ENCODE data around the gene KLHL24. TPM values are rescaled to one million over a fixed set of nuclear protein-coding genes. Genes with fewer than 3 reads are reported as not detected.
"Not testable (repeated sequence)": the region's sequence is repeated elsewhere in the genome, so short reads cannot be mapped to it uniquely, and the experiment has no call there.

Gene KLHL24
- total RNA-seq, 1 experiment from 2014 or later, result 17.7 TPM

DNA sequence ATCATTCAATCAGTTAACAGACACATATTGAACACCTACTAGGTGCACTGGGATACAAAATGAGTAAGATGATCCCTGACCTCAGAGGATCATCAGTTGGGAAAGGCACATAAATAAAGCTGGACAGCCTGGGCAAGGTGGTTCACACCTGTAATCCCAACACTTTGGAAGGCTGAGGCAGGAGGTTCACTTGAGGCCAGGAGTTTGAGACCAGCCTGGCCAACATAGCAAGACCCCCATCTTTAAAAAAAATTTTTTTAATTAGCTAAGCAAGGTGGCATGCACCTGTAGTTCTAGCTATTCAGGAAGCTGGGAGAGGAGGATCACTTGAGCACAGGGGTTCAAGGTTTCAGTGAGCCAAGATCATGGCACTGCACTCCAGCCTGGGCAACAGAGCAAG lies 3.7 kb upstream of the KLHL24 start:
- TF ChIP-seq, protein P1, sequence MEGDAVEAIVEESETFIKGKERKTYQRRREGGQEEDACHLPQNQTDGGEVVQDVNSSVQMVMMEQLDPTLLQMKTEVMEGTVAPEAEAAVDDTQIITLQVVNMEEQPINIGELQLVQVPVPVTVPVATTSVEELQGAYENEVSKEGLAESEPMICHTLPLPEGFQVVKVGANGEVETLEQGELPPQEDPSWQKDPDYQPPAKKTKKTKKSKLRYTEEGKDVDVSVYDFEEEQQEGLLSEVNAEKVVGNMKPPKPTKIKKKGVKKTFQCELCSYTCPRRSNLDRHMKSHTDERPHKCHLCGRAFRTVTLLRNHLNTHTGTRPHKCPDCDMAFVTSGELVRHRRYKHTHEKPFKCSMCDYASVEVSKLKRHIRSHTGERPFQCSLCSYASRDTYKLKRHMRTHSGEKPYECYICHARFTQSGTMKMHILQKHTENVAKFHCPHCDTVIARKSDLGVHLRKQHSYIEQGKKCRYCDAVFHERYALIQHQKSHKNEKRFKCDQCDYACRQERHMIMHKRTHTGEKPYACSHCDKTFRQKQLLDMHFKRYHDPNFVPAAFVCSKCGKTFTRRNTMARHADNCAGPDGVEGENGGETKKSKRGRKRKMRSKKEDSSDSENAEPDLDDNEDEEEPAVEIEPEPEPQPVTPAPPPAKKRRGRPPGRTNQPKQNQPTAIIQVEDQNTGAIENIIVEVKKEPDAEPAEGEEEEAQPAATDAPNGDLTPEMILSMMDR (conservative IDR thresholded peaks at IDR 0.05), result no peak
- H3K36me3 Mint-ChIP-seq (ENCODE audit: insufficient read depth in 1 of 3, low read depth in 3 of 3), result no peaks in the 10 kb centered on the region; a peak in 1 of 7 replicates

DNA sequence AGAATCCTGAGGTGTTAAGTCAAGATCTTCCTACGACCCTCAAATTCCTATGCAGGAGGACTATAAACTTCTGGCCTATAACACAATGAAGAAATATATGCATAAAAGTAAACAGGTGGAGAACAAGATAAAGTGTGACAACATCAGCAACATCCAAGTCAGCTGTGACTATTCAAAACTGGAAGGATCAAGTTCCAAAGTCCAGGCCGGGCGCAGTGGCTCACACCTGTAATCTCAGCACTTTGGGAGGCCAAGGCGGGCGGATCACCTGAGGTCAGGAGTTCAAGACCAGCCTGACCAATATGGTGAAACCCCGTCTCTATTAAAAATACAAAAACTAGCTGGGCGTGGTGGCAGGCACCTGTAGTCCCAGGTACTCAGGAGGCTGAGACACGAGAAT lies 2.7 kb upstream of the KLHL24 start:
- H3K9me3 Mint-ChIP-seq; H3K79me2 ChIP-seq (ENCODE audit: insufficient read depth, low read length); H4K5ac ChIP-seq (ENCODE audit: insufficient read length, low read depth, low read length); H4K8ac ChIP-seq (replicated peaks; ENCODE audit: insufficient read length, low read depth, low read length); H2BK20ac ChIP-seq (ENCODE audit: low read depth, low read length, poor library complexity, severe bottlenecking); H3K9me3 ChIP-seq (ENCODE audit: control insufficient read depth, low read depth, low read length); H2BK12ac ChIP-seq (ENCODE audit: insufficient read length, low read depth, low read length); H3K4me3 Mint-ChIP-seq; H2AFZ ChIP-seq (ENCODE audit: low read length); H3K4me1 ChIP-seq (ENCODE audit: insufficient read depth, low read length); H2BK5ac ChIP-seq (ENCODE audit: insufficient read length, low read length); H3K79me1 ChIP-seq (ENCODE audit: insufficient read depth, low read depth, low read length, poor library complexity, severe bottlenecking); H2AK5ac ChIP-seq (ENCODE audit: insufficient read length, low read length); H3K27ac ChIP-seq (ENCODE audit: insufficient read length, low read depth, low read length); H4K20me1 ChIP-seq (ENCODE audit: control insufficient read depth, insufficient read depth, insufficient read length); H3K18ac ChIP-seq (ENCODE audit: insufficient read length, low read depth, low read length); H3T11ph ChIP-seq (ENCODE audit: low read length); H4K91ac ChIP-seq (ENCODE audit: insufficient read length, low read depth, low read length); H3K27me3 ChIP-seq (ENCODE audit: insufficient read depth, low read length); H3K56ac ChIP-seq (ENCODE audit: insufficient read length, low read depth, low read length); H2BK120ac ChIP-seq (ENCODE audit: low read depth, low read length, poor library complexity, severe bottlenecking); H2BK15ac ChIP-seq (ENCODE audit: low read depth, low read length); H3K4ac ChIP-seq (ENCODE audit: low read depth, low read length); H3K23ac ChIP-seq (ENCODE audit: insufficient read length, low read depth, low read length); H3K27me3 Mint-ChIP-seq (ENCODE audit: low read depth); H3K4me2 ChIP-seq (ENCODE audit: insufficient read depth, insufficient read length, low read length); H3K14ac ChIP-seq (ENCODE audit: insufficient read depth, low read length); H3K9ac ChIP-seq (ENCODE audit: extremely low read depth, insufficient read length, low read length); DNase-seq; H3K27ac Mint-ChIP-seq; H3K36me3 Mint-ChIP-seq (ENCODE audit: insufficient read depth in 1 of 3, low read depth in 3 of 3); H3K23me2 ChIP-seq (ENCODE audit: insufficient read length, low read depth, low read length, poor library complexity, severe bottlenecking): not testable (repeated sequence)
- peaks cover 8 to 11% of the 10 kb centered on the region in 2 experiments; a peak in 3 of 4 replicates for H3K4me1 Mint-ChIP-seq
- no CpG with 5 or more reads among the region's 8 CpGs for WGBS (ENCODE audit: extremely low coverage, insufficient read length, low lambda C conversion rate)

More for the DNA sequence above, 3.7 kb upstream of the KLHL24 start:
- no peak overlapping the region for H3T11ph ChIP-seq (ENCODE audit: low read length)
- no peak overlapping the region for H3K4ac ChIP-seq (ENCODE audit: low read depth, low read length)
- no peaks in the 10 kb centered on the region; the same call in 1 of the 2 replicates for H3K27me3 Mint-ChIP-seq (ENCODE audit: low read depth)
- H2AFZ ChIP-seq (ENCODE audit: low read length), result no peak overlapping the region
- no peak overlapping the region; a peak in 1 of 5 replicates for H3K4me3 Mint-ChIP-seq
- H3K56ac ChIP-seq (ENCODE audit: insufficient read length, low read depth, low read length), result no peak overlapping the region
- H2BK120ac ChIP-seq (ENCODE audit: low read depth, low read length, poor library complexity, severe bottlenecking), result no peak overlapping the region
- no peak overlapping the region for H4K91ac ChIP-seq (ENCODE audit: insufficient read length, low read depth, low read length)
- no peaks in the 10 kb centered on the region for H4K20me1 ChIP-seq (ENCODE audit: control insufficient read depth, insufficient read depth, insufficient read length)
- H3K9ac ChIP-seq (ENCODE audit: extremely low read depth, insufficient read length, low read length), result no peak overlapping the region
- no peak overlapping the region for H2BK5ac ChIP-seq (ENCODE audit: insufficient read length, low read length)
- no peaks in the 10 kb centered on the region for H3K79me2 ChIP-seq (ENCODE audit: insufficient read depth, low read length)
- H4K5ac ChIP-seq (ENCODE audit: insufficient read length, low read depth, low read length), result no peak overlapping the region
- H3K9me3 Mint-ChIP-seq, result no peaks in the 10 kb centered on the region
- H3K23ac ChIP-seq (ENCODE audit: insufficient read length, low read depth, low read length), result no peak overlapping the region
- H4K8ac ChIP-seq (replicated peaks; ENCODE audit: insufficient read length, low read depth, low read length), result no peak overlapping the region
- no peak for DNase-seq
- no peaks in the 10 kb centered on the region for H3K79me1 ChIP-seq (ENCODE audit: insufficient read depth, low read depth, low read length, poor library complexity, severe bottlenecking)
- H3K4me1 ChIP-seq (ENCODE audit: insufficient read depth, low read length), result no peaks in the 10 kb centered on the region
- H3K27ac ChIP-seq (ENCODE audit: insufficient read length, low read depth, low read length), result no peak overlapping the region
- no peak overlapping the region for H2BK12ac ChIP-seq (ENCODE audit: insufficient read length, low read depth, low read length)
- H3K18ac ChIP-seq (ENCODE audit: insufficient read length, low read depth, low read length), result no peak overlapping the region
- H3K27me3 ChIP-seq (ENCODE audit: insufficient read depth, low read length), result no peaks in the 10 kb centered on the region
- H2BK20ac ChIP-seq (ENCODE audit: low read depth, low read length, poor library complexity, severe bottlenecking), result no peak overlapping the region
- H3K14ac ChIP-seq (ENCODE audit: insufficient read depth, low read length), result no peak overlapping the region
- no peaks in the 10 kb centered on the region for H3K23me2 ChIP-seq (ENCODE audit: insufficient read length, low read depth, low read length, poor library complexity, severe bottlenecking)
- no peaks in the 10 kb centered on the region for H3K9me3 ChIP-seq (ENCODE audit: control insufficient read depth, low read depth, low read length)
- no peak overlapping the region for H2BK15ac ChIP-seq (ENCODE audit: low read depth, low read length)
- H3K4me2 ChIP-seq (ENCODE audit: insufficient read depth, insufficient read length, low read length), result no peak overlapping the region
- H3K27ac Mint-ChIP-seq, result no peak overlapping the region
- H2AK5ac ChIP-seq (ENCODE audit: insufficient read length, low read length), result no peak overlapping the region
- peaks cover 0 to 5% of the 10 kb centered on the region in 2 experiments; a peak in 2 of 4 replicates for H3K4me1 Mint-ChIP-seq

Measured in H9 (cell line).